LNCaP clone FGC (cell line): Measurements from ENCODE around the gene IL37.
"Not testable (repeated sequence)": the region's sequence is repeated elsewhere in the genome, so short reads cannot be mapped to it uniquely, and the experiment has no call there.

Experiments
- DNase-seq: peaks from one replicate; pipeline ENCODE4 v3.0.0-alpha.2; 2011; ENCODE audit warnings: low read depth
- H3K4me3 ChIP-seq: 2 replicates; pipeline ENCODE4 v1.5.1; 2011; ENCODE audit warnings: mild to moderate bottlenecking, low read depth, low read length, control low read depth
- TF ChIP-seq, protein P1 (sequence below): IDR thresholded peaks from 2 replicates; pipeline ENCODE4 v1.5.1; 2012; ENCODE audit warnings: mild to moderate bottlenecking; ENCODE audit not compliant: control insufficient read depth, insufficient read depth; ENCODE audit errors: extremely low read depth

Gene IL37

DNA sequence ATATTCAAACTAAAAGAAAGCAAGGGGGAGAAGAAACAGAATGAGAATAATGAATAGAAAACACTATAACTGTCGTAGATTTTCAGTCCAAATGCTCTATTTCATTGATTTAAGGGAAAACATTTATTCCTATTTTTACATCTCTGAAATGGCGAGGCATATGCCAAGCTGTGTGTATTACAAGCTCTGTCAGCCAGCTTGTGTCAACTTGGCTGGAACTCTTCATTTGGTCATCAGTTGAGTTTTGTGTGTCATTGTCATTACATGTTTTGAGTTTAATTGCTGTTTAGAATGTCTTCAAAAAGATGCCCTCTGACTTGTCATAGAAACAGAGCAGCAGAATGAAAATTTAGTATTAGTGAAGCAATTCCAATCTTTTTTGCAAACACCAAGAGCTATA lies 8.1 kb upstream of the IL37 start:
- no peak for DNase-seq
- TF ChIP-seq, protein P1, sequence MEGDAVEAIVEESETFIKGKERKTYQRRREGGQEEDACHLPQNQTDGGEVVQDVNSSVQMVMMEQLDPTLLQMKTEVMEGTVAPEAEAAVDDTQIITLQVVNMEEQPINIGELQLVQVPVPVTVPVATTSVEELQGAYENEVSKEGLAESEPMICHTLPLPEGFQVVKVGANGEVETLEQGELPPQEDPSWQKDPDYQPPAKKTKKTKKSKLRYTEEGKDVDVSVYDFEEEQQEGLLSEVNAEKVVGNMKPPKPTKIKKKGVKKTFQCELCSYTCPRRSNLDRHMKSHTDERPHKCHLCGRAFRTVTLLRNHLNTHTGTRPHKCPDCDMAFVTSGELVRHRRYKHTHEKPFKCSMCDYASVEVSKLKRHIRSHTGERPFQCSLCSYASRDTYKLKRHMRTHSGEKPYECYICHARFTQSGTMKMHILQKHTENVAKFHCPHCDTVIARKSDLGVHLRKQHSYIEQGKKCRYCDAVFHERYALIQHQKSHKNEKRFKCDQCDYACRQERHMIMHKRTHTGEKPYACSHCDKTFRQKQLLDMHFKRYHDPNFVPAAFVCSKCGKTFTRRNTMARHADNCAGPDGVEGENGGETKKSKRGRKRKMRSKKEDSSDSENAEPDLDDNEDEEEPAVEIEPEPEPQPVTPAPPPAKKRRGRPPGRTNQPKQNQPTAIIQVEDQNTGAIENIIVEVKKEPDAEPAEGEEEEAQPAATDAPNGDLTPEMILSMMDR = no peak

DNA sequence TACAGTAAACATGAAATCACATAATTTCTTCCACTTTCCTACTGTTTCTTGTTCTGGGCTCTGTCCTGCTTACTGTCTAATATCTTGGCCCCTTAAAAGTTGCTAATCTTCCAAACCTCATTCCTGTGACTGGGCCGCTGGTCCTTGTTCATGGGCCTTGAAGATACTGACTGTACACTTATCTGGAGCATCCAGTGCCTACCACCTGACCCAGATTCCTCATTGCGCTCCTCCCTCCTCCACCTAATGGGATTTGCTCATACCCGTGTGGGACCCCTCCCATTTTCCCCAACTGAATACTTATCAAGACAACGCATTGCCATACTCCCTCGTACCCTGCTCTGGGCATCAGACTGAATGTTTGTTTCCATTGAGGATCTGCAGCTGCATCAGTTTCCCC lies 6.1 kb upstream of the IL37 start:
- H3K4me3 ChIP-seq = no peak overlapping the region
- no peak for DNase-seq
- TF ChIP-seq, protein P1 = no peak

More for the DNA sequence above, 8.1 kb upstream of the IL37 start:
- H3K4me3 ChIP-seq = no peak overlapping the region

DNA sequence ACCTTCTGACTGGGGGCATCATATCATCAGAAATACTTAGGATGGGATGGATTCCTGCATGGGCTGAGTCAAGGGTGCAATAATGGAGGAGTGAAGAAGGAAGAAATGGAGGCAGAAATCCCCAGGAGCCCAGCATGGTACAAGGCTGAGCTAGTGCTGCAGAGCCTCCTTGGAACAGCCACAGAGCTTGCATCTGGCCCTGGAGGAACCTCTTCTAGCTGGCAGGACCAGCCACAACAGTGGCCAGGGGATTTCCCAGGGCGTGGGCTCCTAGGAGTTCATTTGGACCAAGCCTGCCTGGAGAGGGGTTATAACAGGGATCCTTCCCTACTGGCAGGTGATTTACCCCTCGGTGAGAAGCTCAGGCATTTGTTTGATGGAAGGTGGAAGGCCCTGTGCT lies 4.7 kb upstream of the IL37 start:
- no peak overlapping the region for H3K4me3 ChIP-seq
- DNase-seq = no peak
- TF ChIP-seq, protein P1 = no peak

DNA sequence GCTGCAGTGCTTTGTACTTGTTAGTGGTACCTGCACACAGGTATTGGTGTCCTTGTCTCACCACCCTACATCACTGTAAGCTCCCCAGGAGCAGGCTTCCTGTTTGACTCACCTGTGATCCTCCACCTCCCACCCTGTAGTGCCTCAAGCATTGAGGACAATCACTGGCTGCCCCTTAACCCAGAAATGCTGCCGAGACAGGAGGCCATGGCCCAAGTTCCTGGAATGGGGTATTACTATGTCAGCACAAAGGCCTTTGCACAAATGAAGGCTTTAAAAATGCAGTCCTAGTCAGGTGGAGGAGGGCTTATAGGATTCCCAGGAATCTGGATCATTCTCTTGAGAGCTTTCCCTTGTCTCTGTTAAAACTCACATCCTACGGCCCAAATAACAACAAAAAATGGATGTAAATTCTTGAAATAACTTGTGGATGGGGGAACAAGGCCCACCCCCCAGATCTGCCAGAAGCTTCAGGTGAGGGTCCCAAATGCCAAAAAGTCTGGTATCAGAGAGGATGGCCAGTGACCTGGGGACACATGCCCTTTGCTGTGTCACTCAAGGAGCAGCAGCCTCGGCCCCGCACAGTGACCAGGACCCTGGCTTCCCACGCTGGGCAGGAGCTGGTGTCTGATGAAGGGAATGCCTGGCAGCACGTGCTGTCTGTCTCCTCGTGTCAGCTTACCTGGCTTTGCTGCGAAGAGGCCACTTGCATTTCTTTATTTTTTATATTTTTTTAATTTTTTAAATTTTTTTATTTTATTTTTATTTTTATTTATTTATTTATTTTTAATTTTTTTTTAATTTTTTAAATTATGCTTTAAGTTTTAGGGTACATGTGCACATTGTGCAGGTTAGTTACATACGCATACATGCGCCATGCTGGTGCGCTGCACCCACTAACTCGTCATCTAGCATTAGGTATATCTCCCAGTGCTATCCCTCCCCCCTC lies 3.7 kb upstream of the IL37 start:
- no peak overlapping the region for H3K4me3 ChIP-seq
- TF ChIP-seq, protein P1 = no peak
- no peak for DNase-seq

DNA sequence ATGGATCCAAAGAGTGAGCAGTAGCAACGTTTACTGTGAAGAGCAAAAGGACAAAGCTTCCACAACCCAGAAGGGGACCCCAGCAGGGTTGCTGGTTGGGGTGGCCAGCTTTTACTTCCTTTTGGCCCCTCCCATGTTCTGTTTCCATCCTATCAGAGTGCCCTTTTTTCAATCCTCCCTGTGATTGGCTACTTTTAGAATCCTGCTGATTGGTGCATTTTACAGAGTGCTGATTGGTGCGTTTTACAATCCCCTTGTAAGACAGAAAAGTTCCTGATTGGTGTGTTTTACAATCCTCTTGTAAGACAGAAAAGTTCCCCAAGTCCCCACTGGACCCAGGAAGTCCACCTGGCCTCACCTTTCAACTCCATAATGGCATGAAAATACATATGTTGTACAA lies 2.4 kb upstream of the IL37 start:
- H3K4me3 ChIP-seq, DNase-seq: not testable (repeated sequence)

DNA sequence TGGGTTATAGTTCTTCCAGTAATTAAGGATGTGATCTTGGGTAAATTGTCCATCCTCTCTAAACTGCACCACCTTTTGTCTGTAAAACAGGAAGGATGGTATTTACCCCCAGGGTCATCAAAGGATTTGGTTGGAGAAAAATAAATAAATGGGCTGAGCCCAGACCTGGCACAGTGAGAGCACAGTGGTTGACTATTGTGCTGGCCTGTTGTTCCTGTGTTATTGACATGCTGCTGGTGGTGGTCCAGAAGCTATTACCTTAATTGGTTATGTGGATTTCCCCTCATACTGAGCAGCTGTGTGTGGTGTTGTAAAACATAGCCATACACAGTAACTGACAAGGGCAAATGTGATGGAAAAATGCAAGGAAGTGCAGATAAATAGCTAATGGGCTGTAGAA lies 746 bp upstream of the IL37 start:
- TF ChIP-seq, protein P1 = no peak
- H3K4me3 ChIP-seq = no peak overlapping the region
- DNase-seq = no peak

DNA sequence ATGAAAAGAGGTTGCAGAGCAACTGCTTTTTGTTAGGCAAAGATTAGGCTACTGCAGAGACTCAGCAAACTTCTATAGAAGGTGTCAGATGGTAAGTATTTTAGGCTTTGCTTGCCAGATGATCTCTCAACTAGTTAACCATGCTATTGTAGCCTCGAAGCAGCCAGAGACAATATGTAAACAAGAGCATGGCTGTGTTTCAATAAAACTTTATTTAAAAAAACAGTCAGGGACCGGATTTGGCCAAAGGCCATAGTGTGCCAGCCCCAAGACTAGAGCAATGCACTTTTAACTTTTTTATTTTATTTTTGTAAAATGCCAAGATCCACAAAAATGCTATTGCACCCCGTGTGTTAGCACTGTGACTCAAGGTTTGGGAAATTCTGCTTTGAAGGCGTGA lies 1.4 kb downstream of the IL37 start:
- TF ChIP-seq, protein P1 = no peak
- no peak overlapping the region for H3K4me3 ChIP-seq
- no peak for DNase-seq
